Measurements from ENCODE around the gene HMX2. TPM values are rescaled to one million over a fixed set of nuclear protein-coding genes. Genes with fewer than 3 reads are reported as not detected.

Gene HMX2, protein sequence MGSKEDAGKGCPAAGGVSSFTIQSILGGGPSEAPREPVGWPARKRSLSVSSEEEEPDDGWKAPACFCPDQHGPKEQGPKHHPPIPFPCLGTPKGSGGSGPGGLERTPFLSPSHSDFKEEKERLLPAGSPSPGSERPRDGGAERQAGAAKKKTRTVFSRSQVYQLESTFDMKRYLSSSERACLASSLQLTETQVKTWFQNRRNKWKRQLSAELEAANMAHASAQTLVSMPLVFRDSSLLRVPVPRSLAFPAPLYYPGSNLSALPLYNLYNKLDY
- total RNA-seq, result not detected
- polyA plus RNA-seq (ENCODE audit: insufficient read length in 6 of 6), result not detected
- long read RNA-seq, donor 1, result 0 reads
- long read RNA-seq, donor 2, result 0 reads
- long read RNA-seq, donor 3, result 0 reads
- long read RNA-seq, donor 4, result 0 reads
- long read RNA-seq, donor 5, result 0 reads
- long read RNA-seq, donor 6, result 0 reads
- long read RNA-seq, donor 7, result 0 reads
- long read RNA-seq, donor 8, result 0 reads
- long read RNA-seq, donor 9, result 0 reads
- long read RNA-seq, donor 10, result 0 reads
- long read RNA-seq, donor 11, result 0 reads
- long read RNA-seq, donor 12, result 0 reads

DNA sequence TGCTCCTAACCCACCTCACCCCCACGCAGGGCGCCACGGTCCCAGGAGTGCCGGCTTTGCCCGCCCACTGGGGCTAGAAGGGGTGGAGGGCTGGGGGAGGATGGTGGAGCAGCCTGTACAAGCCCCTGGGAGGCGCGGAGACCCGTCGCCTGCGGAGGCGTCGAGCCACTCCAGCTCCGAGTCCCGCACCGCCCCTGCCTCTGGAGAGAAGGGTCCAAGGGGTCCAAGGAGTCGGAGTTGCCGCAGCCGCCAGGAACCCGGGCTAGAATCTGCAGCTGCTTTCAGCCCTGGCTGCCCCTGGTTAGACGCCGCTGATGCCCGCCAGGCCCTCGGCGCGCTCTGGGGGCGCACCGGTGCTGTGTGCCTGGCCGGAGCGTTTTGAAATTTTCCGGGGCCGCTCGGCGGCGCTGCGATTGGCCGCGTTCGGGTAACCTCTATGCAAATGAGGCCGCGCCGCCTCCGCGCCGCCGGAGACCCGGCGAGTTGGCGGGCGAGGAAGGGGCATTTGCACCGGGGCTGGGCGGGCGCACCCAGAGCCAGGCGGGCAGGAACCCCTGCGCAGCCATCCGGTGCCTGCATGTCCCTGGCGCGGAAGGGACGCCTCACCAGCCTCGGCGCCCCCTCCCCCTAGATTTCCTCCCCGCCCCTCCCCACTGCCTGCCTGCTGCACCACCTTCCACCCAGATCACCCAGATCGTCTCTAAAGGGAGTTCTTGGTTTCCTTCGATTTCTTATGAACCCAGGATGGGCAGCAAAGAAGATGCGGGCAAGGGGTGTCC lies at the start of gene HMX2:
Gene HMX2 (plus strand): TSS at position 502 of the 779 bp plus-strand sequence. CDS start 243 bp downstream, at position 745.
- no peaks in the 10 kb centered on the region for H3K9me3 ChIP-seq
- peaks cover 15 to 48% of the 10 kb centered on the region in 2 donors for H3K4me1 ChIP-seq
- ATAC-seq (no peak), DNase-seq (peak in 1 of 4 donors; percentile 79)
- intact Hi-C loops (cut with DNase I), result no loop called here
- peak within 1 kb of the TSS in 1 of 2 donors; percentile 9 for H3K4me3 ChIP-seq
- TF ChIP-seq, protein P1, sequence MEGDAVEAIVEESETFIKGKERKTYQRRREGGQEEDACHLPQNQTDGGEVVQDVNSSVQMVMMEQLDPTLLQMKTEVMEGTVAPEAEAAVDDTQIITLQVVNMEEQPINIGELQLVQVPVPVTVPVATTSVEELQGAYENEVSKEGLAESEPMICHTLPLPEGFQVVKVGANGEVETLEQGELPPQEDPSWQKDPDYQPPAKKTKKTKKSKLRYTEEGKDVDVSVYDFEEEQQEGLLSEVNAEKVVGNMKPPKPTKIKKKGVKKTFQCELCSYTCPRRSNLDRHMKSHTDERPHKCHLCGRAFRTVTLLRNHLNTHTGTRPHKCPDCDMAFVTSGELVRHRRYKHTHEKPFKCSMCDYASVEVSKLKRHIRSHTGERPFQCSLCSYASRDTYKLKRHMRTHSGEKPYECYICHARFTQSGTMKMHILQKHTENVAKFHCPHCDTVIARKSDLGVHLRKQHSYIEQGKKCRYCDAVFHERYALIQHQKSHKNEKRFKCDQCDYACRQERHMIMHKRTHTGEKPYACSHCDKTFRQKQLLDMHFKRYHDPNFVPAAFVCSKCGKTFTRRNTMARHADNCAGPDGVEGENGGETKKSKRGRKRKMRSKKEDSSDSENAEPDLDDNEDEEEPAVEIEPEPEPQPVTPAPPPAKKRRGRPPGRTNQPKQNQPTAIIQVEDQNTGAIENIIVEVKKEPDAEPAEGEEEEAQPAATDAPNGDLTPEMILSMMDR (IDR thresholded peaks at IDR 0.05), result no peak
- H3K27me3 ChIP-seq, result peaks cover 98 to 100% of the 10 kb centered on the region in 2 donors
- H3K27ac ChIP-seq, result no peak within 1 kb of the TSS
- no peaks in the 10 kb centered on the region for H3K36me3 ChIP-seq

DNA sequence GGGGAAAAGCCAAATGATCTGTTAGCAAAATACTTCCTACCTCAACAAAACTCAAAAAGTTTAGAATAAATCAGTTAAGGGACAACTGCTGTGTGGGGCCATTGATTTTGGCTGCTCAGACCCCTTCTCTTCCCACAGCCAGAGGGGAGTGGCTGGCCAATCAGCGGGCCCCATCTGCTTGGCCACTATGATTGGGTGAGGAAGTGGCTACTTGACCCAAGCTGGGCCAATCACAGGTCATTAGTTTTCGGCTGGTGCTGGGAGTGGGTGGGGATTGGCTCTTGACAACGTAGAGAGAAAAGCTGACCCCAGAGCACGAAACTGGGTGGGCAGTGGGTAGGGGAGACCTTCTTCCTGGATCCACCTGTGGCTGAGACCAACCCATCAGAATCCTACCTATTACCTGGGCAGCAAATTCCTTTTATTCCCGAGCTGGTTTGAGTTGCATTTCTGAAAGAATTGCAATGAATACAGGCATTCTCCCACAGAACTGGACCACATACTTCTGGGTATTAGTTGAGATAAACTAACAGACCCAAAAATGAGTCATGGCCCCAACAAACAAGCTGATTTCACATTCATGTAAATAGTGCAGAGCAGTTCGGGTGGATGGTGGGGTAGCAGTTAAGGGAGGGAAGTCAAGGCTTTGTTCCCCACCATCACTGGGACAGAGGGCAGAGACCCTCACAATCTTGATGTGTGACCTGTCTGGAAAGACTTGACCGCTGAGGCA lies 47.7 kb upstream of the HMX2 start:
- no peaks in the 10 kb centered on the region for H3K4me1 ChIP-seq

DNA sequence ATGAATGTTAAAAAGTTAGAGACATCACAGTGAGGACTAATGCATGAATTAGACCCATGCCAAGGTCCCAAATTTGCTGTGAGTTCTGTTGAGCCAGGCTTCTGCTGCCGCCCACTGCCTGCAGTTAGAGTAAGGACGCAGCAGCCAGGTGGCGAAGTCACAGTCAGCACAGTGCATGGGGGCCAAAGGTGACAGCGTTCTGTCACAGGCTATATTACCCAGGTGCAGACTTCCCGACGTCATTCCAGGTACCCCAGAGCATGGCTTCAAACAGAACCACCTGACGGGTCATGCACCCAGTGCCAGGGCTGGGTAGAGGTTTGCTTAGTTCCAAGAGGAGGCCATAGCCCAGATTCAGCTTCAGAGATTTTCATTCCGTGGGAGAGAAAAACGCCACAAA lies 46.1 kb upstream of the HMX2 start:
- intact Hi-C loops (cut with DNase I), result no loop called here
- H3K9me3 ChIP-seq, result no peaks in the 10 kb centered on the region
- DNase-seq (no peak), ATAC-seq (no peak)
- no peak overlapping the region for H3K4me3 ChIP-seq
- no peak overlapping the region for H3K27ac ChIP-seq
- peaks cover 0 to 50% of the 10 kb centered on the region in 2 donors for H3K27me3 ChIP-seq
- TF ChIP-seq, protein P1 (IDR thresholded peaks at IDR 0.05), result no peak
- no peaks in the 10 kb centered on the region for H3K4me1 ChIP-seq
- no peaks in the 10 kb centered on the region for H3K36me3 ChIP-seq

More for the DNA sequence above, 47.7 kb upstream of the HMX2 start:
- peaks cover 0 to 35% of the 10 kb centered on the region in 2 donors for H3K27me3 ChIP-seq
- ATAC-seq, result no peak
- no peak overlapping the region for H3K27ac ChIP-seq
- no peaks in the 10 kb centered on the region for H3K36me3 ChIP-seq
- TF ChIP-seq, protein P1 (IDR thresholded peaks at IDR 0.05), result no peak
- H3K4me3 ChIP-seq, result no peak overlapping the region
- intact Hi-C loops (cut with DNase I), result no loop called here
- no peak for DNase-seq
- H3K9me3 ChIP-seq, result no peaks in the 10 kb centered on the region

DNA sequence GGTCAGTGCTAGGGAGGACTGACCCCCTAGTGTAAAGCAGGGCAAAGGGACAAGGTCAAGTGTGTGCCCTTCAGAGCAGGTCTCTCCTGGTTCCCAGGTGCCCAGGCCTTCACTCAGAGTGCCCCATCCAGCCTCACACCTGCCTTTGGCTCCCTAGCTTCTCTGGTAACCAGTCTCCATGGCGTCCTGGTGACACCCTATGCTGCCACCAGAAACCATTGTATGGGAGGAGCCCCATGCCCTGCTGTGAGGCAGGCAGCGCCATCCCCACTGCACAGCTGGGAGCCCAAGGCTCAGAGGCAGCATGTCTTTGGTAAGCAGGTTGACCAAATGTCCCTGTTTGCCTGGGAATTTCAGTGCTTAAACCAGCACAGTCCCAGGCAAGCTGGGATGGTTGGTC lies 45.3 kb upstream of the HMX2 start:
- ATAC-seq (no peak), DNase-seq (no peak)
- TF ChIP-seq, protein P1 (IDR thresholded peaks at IDR 0.05), result no peak
- H3K36me3 ChIP-seq, result no peaks in the 10 kb centered on the region
- no peaks in the 10 kb centered on the region for H3K4me1 ChIP-seq
- no peak overlapping the region for H3K4me3 ChIP-seq
- intact Hi-C loops (cut with DNase I), result no loop called here
- H3K9me3 ChIP-seq, result no peaks in the 10 kb centered on the region
- peaks cover 0 to 48% of the 10 kb centered on the region in 2 donors for H3K27me3 ChIP-seq
- no peak overlapping the region for H3K27ac ChIP-seq

Measured in left lung (tissue), 14 donors.